HepG2 (cell line): Measurements from ENCODE around the gene GIMAP7.

Experiments
- CTCF ChIP-seq: sonication (generic); formaldehyde crosslinking; IDR thresholded peaks from 2 replicates; pipeline ENCODE4 v1.5.0; 2020; ENCODE audit warnings: mild to moderate bottlenecking, missing genetic modification reagents, moderate library complexity
- EHMT2 ChIP-seq: fragments of 200-600 bp; sonication (generic); IDR thresholded peaks from 2 replicates; pipeline ENCODE4 v1.7.0; 2017; ENCODE audit warnings: antibody characterized with exemption, low read depth, low read length, borderline replicate concordance
- HNRNPK ChIP-seq: fragments of 200-400 bp; formaldehyde crosslinking; IDR thresholded peaks from 2 replicates; pipeline ENCODE4 v1.6.1; 2018; ENCODE audit warnings: low read length, low read depth, moderate library complexity, mild to moderate bottlenecking; ENCODE audit not compliant: poor library complexity, severe bottlenecking
- JUNB ChIP-seq: sonication (generic); formaldehyde crosslinking; IDR thresholded peaks from 2 replicates; pipeline ENCODE4 v1.8.0; 2022; ENCODE audit warnings: missing genetic modification reagents, mild to moderate bottlenecking, borderline replicate concordance
- RAD21 ChIP-seq: fragments of 450-650 bp; formaldehyde crosslinking; IDR thresholded peaks from 2 replicates; pipeline ENCODE4 v1.5.0; 2020; ENCODE audit warnings: mild to moderate bottlenecking
- ZKSCAN1 ChIP-seq: fragments of 150-350 bp; IDR thresholded peaks from 2 replicates; pipeline ENCODE4 v1.6.1; 2014; ENCODE audit warnings: low read length
- ZNF501 ChIP-seq: sonication (generic); formaldehyde crosslinking; IDR thresholded peaks from 2 replicates; pipeline ENCODE4 v1.5.1; 2020; ENCODE audit warnings: mild to moderate bottlenecking, moderate library complexity, missing genetic modification reagents
- ZNF615 ChIP-seq: sonication (generic); formaldehyde crosslinking; IDR thresholded peaks from 2 replicates; pipeline ENCODE4 v1.5.0; 2020; ENCODE audit warnings: mild to moderate bottlenecking, missing genetic modification reagents, borderline replicate concordance
- ZNF768 ChIP-seq: sonication (generic); formaldehyde crosslinking; IDR thresholded peaks from 2 replicates; pipeline ENCODE4 v1.4.0; 2020; ENCODE audit warnings: missing genetic modification reagents
- ZSCAN25 ChIP-seq: sonication (generic); formaldehyde crosslinking; IDR thresholded peaks from 2 replicates; pipeline ENCODE4 v1.8.0; 2022; ENCODE audit warnings: mild to moderate bottlenecking, missing genetic modification reagents

GRCh38 chr7:150513758-150514157, 914 bp upstream of the GIMAP7 start:
- no peak for TF ChIP-seq ZKSCAN1
- no peak for TF ChIP-seq JUNB (CRISPR knock-in tag)
- no peak for TF ChIP-seq RAD21
- no peak for TF ChIP-seq ZSCAN25 (CRISPR knock-in tag)
- no peak for TF ChIP-seq ZNF768 (CRISPR knock-in tag)
- TF ChIP-seq ZNF501 (CRISPR knock-in tag), result no peak
- TF ChIP-seq CTCF, result no peak
- TF ChIP-seq HNRNPK, result no peak
- TF ChIP-seq ZNF615 (CRISPR knock-in tag), result no peak
- no peak for TF ChIP-seq EHMT2
